GM18519 (cell line): ENCODE measurements around the gene SRCAP.
A peak's percentile ranks its signal among the peaks of the same experiment; 100 is the strongest.

Experiments used
- ATAC-seq: cut with Tn5 transposase; IDR thresholded peaks from one replicate; pipeline ENCODE4 v1.9.1; 2021; ENCODE audit warnings: mild to moderate bottlenecking, moderate library complexity; ENCODE audit not compliant: unreplicated experiment, low FRiP score

The SRCAP gene

DNA sequence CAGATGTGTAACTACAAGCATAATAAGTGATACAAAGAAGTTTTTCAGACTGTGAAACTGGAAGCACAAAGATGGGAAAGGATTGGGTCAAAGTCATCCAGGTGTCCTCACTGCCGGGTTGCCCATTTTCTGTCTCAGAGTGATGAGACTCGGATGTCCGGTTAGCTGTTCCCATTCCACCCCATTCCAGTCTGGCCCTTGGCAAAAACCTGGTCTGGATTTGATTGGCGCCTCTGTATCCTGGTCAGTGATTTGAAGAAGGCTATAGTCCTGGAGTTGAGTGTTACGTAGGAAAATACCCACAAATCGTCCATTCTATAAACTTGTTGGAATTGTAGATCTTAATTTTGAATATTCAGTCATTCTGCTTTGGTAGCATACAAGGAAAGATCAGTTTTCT, 29.4 kb downstream of the SRCAP start:
- ATAC-seq = no peak

DNA sequence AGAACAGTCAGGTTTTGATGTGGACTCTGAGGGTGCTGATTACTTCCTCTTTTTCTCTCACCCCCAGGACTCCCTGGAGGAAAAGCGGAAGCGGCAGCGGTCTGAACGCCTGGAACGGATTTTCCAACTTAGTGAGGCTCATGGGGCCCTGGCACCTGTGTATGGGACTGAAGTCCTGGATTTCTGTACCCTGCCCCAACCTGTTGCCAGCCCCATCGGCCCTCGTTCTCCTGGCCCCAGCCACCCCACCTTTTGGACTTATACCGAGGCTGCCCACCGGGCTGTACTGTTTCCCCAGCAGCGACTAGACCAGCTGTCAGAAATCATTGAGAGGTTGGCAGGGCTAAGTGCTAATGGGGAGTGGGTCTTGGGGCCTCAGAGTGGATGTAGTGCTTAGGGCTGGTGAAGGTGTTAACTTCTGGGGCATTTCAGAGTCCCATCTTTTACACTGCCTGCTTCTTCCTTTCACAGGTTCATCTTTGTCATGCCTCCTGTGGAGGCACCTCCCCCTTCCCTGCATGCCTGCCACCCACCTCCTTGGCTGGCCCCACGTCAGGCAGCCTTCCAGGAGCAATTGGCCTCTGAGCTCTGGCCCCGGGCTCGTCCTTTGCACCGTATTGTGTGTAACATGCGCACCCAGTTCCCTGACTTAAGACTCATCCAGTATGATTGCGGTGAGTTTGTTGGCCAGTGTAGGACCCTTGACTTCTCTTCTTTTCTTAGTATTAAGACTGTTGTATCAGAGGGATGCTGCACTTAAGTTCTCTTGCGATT, 30.1 kb downstream of the SRCAP start:
- ATAC-seq = no peak

GRCh38 chr16:30731411-30731810, 32.4 kb downstream of the SRCAP start:
- ATAC-seq = no peak

GRCh38 chr16:30736995-30737793, 38.2 kb downstream of the SRCAP start:
- ATAC-seq = no peak

- no peak for ATAC-seq
These were observed 39.0 kb downstream of the SRCAP start for GRCh38 chr16:30737794-30738648.

DNA sequence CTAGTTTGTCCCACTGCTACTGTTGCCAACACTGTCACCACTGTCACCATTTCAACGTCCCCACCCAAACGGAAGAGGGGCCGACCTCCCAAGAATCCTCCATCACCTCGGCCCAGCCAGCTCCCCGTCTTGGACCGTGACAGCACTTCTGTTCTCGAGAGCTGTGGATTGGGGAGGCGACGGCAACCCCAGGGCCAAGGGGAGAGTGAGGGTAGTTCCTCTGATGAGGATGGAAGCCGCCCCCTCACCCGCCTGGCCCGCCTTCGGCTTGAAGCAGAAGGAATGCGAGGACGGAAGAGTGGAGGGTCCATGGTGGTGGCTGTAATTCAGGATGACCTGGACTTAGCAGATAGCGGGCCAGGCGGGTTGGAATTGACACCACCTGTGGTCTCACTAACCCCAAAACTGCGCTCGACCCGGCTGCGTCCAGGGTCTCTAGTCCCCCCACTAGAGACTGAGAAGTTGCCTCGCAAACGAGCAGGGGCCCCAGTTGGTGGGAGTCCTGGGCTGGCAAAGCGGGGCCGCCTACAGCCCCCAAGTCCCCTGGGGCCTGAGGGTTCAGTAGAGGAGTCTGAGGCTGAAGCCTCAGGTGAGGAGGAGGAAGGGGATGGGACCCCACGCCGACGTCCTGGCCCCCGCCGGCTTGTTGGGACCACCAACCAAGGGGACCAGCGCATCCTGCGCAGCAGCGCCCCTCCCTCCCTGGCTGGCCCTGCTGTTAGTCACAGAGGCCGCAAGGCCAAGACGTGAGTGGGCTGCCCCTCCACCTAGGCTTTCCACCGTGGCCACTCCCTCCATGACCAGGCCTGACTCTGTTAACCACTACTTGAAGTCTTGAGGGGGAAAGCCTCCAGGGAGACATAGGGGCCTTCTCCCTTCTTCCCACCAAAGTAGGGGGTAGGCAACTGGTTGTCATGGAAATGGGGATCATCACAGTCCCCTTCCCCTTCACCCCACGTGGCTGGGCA, 40.3 kb downstream of the SRCAP start:
- ATAC-seq = no peak

- ATAC-seq = no peak
These were observed 41.6 kb downstream of the SRCAP start for GRCh38 chr16:30740364-30741251.

GRCh38 chr16:30741461-30741914, 42.5 kb downstream of the SRCAP start:
- ATAC-seq = no peak

- ATAC-seq = no peak
These were observed 44.7 kb downstream of the SRCAP start for GRCh38 chr16:30743716-30744115.

DNA sequence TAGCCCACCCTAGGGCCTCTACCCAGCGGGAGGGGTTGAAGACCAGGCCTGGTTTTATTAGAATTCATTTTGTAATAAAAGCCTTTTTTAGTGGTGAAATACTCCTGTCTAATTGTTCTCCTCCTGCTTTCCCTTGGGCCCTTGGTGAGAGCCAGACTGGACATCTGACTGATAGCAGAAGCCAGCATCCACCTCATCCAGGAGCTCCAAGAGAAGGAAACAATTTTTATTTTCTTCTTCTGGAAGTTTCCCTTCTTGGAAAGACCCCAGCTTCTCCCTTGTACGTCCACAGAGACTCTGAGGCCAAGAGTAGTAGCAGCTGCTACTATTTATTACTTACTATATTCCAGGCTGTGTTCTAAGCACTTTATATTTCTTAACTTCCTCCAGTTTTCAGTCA, 45.2 kb downstream of the SRCAP start:
- no peak for ATAC-seq

DNA sequence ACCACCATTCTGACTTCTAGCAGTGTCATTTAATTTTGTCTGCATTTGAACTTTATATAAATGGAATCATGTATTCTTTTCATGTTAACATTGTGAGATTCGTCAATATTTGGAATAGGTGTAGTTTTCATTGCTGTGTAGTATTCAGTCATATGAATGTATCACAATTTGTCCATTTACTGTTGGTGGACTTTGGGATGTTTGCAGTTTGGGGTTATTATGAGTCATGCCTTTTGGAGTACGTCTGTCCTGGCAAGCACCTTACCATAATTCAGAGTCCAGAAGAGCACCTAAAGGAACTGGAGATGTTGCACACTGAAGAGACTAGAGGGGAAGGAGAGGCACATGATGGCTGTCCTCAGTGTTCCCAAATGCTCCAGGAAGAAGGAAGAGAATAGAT, 46.1 kb downstream of the SRCAP start:
- ATAC-seq = no peak

DNA sequence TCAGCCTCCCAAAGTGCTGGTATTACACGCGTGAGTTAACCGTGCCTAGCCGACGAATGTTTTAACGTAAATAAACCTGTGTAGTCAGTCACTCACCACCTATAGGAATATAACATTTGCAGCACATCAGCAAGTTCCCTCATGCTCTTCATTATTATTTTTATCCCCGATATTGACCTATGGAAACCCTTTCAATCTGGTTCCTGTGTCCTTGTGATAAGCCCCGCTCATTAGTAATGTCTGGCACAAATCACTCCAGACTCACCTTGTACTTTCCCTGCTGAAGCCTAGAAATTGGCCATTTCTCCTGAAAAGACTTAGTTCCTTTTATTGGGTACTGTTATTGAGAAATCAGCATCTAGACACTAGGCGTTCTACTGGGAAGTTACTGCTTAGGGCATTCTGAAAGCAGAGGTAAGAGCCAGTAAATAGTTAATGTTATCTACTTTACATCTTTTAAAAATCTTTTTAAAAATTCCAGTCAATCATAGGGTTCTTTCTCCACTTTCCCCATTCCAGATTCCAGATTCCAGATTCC, 47.7 kb downstream of the SRCAP start:
- ATAC-seq = no peak

- ATAC-seq = no peak
These were observed 48.4 kb downstream of the SRCAP start for GRCh38 chr16:30747331-30747730.

- ATAC-seq = peak; percentile 93
These were observed 49.0 kb downstream of the SRCAP start, which contains the start of gene PHKG2 for GRCh38 chr16:30747799-30748633. Gene PHKG2 (plus strand): TSS chr16:30748425. CDS start chr16:30748821, 396 bp downstream.

DNA sequence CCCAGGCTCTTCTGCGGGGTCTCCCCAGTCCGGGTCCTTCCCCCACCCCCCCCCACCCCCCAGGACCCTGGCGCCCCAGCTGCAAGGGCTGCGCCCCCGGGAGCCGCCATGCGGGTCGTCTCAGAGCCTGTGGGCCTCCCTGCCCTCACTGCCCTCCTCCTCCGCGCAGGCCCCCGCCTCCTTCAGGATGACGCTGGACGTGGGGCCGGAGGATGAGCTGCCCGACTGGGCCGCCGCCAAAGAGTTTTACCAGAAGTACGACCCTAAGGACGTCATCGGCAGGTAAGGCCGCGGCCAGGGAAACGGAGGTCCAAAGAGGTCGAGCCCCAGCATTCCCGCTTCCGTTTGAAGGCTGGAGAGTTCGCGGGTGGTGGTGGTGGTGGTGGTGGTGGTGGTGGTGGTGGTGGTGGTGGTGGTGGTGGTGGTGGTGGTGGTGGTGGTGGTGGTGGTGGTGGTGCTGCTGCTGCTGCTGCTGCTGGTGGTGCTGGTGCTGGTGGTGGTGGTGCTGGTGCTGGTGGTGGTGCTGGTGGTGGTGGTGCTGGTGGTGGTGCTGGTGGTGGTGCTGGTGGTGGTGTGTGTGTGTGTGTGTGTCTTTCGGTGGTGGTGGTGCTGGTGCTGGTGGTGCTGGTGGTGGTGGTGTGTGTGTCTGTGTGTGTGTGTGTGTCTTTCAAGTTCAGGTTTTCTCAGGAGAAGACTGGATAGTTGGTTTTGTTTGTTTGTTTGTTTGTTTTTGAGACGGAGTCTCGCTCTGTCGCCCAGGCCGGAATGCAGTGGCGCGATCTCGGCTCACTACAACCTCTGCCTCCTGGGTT, 49.9 kb downstream of the SRCAP start:
- no peak for ATAC-seq

DNA sequence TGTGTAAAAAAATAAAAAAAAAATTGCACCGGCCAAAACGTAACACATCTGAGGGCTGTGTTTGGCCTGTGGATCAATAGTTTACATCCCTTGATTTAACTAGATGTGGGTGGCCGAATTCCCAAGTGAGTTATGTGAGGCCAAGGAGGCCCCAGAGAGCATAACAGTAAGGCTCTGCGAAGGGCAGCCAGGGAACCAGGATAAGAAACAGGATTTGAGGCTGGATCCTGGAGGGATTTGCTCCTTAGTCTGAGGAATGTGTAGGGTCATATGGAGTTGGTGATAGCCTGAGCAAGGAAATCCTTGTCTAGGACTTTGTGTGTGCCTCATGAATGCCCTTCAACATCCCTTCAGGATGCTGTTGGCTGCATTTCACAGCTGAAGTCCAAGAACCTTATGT, 51.2 kb downstream of the SRCAP start:
- ATAC-seq = no peak
